Stimulated activated CD8-positive, alpha-beta memory T cell treated with anti-CD3 and anti-CD28 coated beads, Interleukin-7, amount 100 ng/mL, for 1 hour (primary cell): ENCODE data around the gene CNTN4.

Experiments used
- DNase-seq, 2 donors: peaks; one replicate each; pipeline ENCODE4 v3.0.0-alpha.2; 2020; ENCODE audit warnings: low read depth in 2 of 2

The CNTN4 gene

DNA sequence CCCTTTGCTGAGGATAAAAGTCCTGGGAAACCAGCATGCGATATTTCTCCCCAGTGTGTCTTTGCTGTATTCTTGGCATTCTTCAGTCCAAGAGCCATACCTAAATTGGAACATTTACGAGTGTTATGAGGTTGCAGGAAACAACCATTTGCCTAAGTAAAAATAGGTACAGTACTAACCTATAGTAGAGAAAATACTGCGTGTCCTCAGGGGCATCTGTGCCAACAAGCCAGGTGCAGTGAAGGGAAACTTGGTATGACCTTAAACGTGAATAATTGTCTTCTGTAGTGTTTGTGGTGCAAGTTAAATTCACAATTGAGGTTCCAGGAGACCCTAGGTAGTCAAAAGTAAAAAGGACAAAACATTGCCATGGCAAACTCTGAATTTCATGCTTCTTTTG lies 999.3 kb downstream of the CNTN4 start:
- no peak for DNase-seq

DNA sequence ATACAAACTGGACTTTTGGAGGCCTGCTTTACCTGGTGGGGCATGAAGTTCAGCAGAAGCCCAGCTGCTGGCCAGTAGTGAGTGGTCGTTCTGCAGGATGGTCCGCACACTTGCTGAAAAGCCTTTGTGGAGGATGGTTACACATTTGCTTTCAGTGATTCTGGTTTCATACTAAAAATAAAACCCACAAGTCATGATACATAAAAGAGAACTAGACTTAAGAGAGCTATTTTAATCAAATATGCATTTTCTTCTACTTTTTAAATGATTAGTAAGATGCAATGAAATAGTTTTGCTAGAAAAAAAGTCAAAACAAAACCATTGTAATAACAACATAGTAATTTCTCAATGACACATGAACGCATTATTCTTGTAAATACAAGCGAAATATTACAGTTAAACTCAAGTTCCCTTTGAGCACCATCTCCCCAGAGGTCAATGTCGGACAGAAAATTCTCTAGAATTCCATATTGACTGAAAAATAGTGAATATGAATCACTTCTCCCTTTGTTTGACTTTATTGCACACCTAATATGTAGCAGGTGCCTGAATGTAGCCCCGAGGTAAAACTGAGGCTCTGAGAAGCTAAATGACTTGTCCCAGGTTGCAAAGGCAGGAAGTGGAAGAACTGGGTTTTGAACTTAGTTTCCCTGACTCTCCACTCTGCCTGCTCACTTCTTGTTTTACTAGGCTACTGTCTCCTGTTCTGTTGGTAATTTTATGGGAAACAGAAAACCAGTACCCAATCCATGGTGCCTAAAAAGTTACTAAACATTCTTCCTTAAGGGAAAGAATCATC lies 1003.2 kb downstream of the CNTN4 start:
- no peak for DNase-seq

DNA sequence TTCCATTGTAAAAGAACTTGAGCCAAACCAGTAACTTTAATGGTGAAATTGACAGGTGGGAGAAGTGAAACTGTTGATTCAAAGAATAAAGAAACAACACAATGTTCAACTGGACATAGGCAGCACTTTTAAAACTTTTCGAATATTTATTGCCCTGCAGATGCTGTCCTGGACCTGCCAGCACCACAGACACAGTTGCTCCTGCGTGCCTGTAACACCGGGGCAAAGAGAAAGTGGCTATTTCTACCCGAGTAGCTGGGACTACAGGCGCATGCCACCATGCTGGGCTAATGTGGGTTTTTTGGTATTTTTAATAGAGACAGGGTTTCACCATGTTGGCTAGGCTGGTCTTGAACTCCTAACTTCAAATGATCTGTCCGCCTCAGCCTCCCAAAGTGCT lies 1004.1 kb downstream of the CNTN4 start:
- DNase-seq: no peak

DNA sequence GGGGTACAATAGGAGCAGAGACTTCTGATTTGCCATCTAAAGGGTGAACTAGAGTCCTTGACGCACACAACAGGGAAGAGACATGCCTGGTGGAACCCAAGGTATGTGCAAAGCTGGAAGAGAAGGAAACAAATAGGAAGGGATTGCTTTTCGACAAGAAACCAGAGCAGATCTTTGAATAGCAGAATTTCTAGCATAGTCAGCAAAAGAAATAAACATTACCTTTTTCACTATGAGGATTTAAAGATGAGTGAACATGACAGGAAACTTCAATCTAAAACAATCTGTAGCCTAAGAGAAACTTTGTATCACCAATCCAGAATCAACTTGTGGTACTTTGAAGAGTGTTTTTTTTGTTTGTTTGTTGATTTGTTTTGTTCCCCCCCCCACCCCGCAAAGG lies 1006.6 kb downstream of the CNTN4 start:
- no peak for DNase-seq

DNA sequence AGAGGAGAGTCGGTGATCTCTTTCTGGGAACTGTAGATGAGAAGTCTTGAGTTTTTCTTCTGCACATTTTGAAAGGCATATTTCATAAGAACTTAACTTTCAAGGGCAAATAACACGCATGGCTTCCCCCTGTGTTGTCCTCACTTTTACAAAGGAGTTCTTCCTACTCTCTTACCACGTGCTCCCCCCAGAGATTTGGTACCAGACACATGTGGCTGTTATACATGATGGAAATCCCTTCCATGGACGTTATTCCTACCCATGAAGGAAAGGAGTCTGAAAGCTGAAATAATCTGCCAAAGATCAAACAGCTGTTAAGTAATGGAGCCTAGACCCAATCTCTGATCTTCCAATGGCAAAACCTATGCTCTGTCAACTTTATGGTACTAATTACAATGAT lies 1007.1 kb downstream of the CNTN4 start:
- DNase-seq: no peak

DNA sequence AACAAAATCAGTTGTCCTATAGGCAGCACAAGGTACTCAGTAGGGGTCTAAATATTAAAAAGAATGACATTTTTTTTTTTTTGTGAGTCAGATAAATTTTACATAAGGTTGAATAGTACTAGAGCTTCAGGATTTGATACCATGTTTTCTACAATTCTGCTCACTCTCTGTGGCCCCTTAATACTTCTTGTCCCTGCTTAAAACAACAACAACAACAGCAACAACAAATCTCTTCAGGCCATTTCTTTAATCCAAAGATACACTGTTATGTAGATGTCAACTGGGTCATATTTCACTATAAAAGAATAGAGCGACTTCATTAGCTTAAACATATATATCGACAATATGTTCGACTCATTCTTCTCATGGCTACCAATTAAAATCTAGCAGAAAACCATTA lies 1008.5 kb downstream of the CNTN4 start:
- DNase-seq: no peak
